Stimulated activated CD8-positive, alpha-beta memory T cell treated with anti-CD3 and anti-CD28 coated beads, Interleukin-12 subunit alpha, Interleukin-12 subunit beta, amount 100 ng/mL, for 4 hours (primary cell): ENCODE results near the gene CROCC2.

Experiments used
- DNase-seq: peaks from one replicate; pipeline ENCODE4 v3.0.0-alpha.2; 2020; ENCODE audit warnings: low read depth

CROCC2 gene

DNA sequence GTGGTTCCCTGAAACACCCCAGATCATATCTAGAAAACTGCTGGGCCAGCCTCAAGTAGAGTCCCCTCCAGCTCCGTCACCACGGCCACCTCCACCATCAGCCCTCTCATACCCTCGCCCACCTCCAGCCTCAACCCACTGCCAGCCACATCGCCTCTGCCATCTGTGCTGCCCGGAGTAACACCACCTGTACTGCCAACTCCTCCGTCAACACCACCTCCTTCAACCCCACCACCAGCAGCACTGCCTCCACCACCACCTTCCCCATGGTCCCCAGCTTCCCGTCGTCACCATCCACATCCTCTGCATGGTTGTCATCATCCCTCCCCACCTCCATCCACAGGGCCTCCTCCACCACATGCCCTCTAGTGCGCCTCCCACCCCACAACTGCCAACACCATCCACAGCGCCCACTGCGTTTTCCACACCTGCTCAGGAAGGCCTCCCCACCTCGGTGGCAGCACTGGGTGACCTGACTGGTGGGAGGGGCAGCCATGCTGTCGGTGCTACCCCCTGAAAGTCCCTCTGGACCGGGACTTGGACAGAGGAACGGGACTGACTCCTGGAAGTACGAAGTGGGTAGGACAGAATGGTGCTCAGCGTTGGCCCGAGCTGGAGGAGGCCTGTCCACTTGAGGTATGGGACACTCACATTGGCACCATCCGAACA is 93.9 kb downstream of the CROCC2 start:
- DNase-seq: no peak

GRCh38 chr2:241000831-241001321 is 94.7 kb downstream of the CROCC2 start:
- DNase-seq: no peak

DNA sequence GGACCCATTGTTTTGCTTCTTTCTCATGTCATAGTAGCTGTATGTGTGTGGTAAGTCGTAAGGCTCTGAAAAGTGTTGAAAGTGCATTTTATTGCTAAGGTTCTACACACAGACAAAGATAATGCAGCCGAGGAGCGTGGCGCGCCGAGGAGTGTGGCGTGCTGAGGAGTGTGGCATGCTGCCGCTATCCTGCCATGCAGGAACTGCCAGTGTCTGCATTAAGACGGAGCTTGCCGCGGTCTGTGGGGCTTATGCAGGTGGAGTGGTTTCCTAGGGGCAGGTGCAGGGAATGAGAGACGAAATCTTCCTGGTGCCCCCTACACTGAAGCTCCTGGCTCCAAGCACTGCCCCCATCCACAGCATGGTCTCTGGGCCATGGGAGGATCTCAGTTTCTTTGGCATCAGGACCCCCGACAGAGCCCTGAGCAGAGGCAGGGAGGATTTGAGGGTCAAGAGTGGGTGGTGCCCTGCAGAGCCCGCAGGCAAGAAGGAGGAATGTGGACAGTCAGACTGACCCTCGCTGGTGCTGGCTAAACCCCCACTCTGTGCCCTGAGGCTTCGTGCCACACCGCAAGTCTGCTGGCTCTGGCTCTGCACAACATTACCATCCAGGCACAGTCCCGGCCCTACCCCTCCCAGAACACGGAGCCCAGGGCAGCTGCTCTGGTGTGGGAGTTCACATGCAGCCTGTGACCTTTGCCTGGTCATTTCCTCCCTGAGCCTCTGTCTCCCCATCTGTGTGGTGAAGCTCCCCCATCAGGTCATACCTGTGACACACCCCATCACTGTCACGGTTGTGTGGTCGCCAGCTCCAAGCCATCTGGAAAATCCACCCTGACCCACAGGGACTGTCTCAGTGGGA is 95.5 kb downstream of the CROCC2 start:
- no peak for DNase-seq

DNA sequence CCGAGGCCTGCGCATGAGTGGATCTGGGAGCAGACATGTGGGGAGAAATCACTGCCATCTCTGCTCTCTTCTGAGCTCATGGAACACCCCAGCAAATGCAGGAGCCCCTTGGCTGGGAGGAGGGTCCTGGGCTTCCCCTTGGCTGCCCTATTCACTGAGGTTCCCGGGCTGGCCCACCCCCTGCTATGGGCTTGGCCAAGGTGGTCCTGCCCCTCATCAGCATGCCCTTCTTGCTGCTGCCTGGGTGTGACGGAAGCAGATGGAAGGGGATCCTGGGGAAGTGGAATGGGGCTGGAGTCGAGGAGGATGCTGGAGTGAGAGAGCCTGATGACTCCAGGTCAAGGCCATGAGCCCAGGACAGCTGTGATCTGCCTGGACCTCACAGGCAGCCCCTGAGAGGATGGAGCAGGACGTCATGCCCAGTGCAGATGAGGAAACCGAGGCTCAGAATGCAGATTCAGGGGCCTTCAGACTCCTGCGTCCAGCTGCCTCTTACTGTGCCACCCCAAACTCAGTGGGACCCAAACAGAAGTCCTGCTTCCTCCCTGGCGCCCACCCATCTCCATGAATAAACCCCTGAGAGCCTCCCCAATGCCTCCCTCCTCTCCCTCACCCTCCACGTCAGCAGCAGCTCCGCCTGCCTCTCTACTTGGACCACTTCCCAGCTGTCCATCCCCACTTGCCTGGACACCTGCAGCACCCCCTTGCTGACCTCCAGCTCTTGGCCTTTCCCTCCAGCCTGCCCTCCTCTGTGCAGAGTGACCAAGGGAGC is 96.3 kb downstream of the CROCC2 start:
- no peak for DNase-seq

DNA sequence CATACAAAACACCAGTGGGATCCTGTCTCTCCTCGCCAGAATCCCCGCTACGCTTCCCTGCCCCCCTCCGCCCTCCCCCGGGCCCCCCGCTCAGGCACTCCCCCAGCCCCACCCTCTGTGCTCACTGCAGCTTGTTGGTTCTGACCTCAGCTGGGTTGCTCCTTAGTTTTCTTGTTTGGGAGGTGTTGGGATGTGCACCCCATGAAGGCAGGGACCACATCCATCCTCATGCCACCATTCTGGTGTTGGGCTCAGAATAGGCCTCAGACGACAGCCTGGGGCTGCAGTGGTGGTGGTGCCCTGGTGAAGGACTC is 96.9 kb downstream of the CROCC2 start:
- DNase-seq: no peak

DNA sequence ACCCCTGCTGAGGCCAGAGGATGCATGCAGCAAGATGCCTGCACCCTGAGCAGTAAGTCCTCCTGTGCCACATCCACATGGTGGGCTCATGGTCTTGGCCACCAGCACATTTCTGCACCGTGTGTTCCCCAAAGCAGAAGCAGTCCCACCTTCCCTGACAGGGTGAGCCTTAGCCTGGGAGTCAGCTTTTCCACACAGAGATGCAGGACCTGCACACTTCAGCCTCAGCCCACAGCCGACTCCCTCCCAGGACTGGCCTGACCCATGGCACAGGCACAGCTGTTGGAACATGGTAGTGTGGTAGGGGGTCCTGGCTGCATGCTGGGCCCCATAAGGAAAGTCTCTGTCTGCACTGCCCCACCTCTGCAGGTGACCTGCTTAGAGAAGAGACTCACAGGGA is 97.2 kb downstream of the CROCC2 start:
- no peak for DNase-seq

DNA sequence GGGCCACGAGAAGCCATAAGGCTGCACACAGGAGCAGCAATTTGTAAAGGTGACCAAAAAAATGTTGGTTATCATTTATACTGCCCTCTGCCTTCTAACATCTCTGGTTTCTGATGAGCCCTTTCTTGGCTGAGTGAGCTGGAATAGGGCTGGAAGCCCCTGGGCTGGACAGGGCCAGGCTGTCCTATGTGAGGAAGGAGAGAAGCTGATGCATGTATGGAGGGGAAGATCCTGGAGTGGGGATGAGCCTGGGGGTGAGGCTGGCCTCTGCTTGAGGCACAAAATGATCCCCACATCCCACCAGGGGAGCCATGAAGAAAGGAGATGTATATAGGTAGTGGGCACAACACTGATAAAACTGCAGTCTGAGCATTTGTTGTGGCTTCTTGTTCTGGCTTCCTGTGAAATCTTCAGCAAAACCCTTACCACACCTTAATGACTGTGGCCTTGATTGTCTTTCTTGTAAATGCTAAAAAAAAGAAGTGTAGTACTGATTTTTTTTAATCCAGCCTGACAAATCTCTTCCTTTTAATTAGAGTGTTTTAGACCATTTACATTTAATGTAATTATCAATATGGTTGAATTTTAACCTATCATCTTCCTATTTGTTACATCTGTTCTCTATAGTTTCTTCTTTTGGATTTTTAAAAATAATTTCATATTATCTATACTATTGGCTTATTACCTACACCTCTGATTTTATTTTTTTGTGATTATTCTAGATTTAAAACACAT is 97.9 kb downstream of the CROCC2 start:
- no peak for DNase-seq

- no peak for DNase-seq
Observed at GRCh38 chr2:241005569-241005968, 99.4 kb downstream of the CROCC2 start.

DNA sequence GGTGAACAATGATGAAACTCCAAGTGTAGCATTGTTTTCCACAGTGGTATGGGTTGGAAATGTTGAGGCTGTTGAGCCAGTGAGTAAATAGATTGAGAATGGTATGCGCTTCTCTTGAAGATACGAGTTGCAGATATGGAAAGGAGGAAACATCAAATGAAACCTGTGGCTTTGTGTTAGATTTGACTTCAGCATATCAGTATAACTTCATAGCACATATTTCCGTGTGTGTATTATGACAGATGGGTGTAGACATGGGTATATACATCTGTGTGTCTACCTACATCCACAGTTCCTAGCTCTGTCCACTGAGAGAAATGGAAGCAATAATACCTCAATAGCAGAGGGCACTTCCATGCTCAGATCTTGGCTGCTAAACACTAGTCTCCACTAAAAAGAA is 100.3 kb downstream of the CROCC2 start:
- no peak for DNase-seq

GRCh38 chr2:241007111-241007510 is 101.0 kb downstream of the CROCC2 start:
- no peak for DNase-seq

GRCh38 chr2:241007880-241008710 is 102.0 kb downstream of the CROCC2 start:
- DNase-seq: no peak

- no peak for DNase-seq
Observed at GRCh38 chr2:241008711-241009121, 102.6 kb downstream of the CROCC2 start.

- no peak for DNase-seq
Observed at GRCh38 chr2:241009191-241009590, 103.1 kb downstream of the CROCC2 start.

DNA sequence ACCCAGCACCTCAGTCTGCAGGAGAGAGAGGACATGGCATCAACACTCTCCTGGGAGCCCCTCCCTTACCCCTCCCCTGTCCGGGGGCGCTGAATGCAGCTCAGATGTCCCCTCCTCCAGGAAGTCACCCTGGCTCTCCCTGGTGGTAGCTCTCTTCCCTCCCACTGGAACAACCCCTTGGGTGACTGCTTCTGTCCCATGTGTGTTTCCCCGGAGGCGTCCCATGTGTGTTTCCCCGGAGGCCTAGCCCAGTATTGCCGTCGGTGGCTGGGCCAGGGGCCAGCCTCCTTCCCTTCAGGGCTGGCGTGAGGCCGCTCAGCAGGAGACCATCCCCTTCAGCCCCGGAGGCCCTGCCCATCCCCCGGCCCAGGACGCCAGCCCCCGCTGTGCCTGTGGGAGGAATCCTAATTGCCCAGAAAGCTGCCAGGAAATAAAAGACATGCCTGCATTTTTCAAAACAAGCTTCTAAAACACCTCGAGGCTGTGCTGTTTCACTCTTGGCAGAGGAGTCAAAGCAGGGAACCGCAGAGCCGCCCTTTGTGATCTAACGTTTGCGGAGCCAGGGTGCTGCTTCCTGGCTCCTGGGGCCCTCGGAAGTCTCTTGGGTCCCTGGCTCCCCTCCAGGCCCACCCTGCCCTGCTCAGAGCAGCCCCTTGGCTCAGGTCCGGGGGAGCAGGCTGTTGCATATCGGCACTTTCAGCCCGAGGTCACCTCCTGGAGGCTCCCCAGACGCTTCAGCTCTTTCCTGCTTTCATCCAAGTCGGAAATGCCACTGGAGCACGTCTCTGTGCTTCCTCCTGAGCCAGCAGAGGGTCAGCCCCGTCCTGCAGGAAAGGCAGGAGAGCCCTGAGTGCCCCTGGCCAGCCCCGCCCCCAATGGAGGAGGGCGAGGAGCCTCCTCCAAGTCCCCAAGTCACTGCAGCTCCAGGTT is 103.7 kb downstream of the CROCC2 start:
- DNase-seq: no peak

- no peak for DNase-seq
Observed at GRCh38 chr2:241010531-241011295, 104.6 kb downstream of the CROCC2 start.

- no peak for DNase-seq
Observed at GRCh38 chr2:241011296-241011600, 105.1 kb downstream of the CROCC2 start.

- no peak for DNase-seq
Observed at GRCh38 chr2:241011751-241012510, 105.8 kb downstream of the CROCC2 start.

DNA sequence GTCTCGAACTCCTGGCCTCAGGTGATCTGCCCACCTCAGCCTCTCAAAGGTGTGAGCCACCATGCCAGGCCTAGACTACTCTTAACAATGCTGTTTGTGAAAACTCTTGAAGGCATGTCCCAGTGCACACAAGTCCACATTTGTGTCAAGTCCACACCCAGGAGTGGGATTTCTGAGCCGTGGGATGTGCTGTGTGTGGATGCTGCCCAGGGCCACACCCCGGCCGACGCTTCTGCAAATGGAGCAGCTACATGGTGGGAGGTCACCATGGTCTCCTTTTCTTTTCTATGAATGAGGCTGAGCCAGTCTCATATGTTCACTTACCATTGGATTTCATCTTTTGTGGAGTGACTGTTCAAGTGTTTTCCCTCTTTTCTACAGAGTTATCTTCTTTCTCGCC is 108.1 kb downstream of the CROCC2 start:
- no peak for DNase-seq

DNA sequence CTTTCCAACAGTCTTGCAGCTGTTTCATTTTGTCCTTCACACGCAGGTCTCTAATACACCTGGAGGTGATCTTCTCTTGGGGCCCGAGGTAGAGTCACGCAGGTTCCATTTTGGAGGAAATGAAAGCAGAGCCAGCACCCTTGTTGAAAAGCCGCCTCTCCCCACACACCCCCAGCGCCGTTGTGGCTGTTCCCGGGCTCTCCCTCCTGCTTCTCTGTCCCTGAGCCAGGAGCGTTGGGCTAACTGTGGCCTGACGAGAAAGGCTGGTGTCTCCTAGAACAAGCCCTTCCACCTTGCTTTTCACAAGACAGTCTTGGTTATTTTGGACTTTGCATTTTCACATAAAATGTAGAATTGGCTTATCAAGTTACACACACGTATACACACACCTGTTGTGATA is 108.6 kb downstream of the CROCC2 start:
- no peak for DNase-seq
